DOHH2 (cell line): Measurements from ENCODE around the gene DCAF5.

ENCODE experiments used
- CTCF ChIP-seq: fragments of 200-600 bp; sonication (generic); IDR thresholded peaks from one replicate; pipeline ENCODE4 v1.5.1; 2014; ENCODE audit warnings: antibody characterized with exemption, mild to moderate bottlenecking, low read depth, low read length; ENCODE audit not compliant: poor library complexity, severe bottlenecking
- EZH2phosphoT487 ChIP-seq: fragments of 200-600 bp; sonication (generic); IDR thresholded peaks from 2 replicates; pipeline ENCODE4 v1.6.1; 2017; ENCODE audit warnings: borderline replicate concordance, mild to moderate bottlenecking, antibody characterized with exemption, low read length, moderate library complexity, mixed read lengths

GRCh38 chr14:69047255-69047654, 105.7 kb downstream of the DCAF5 start:
- TF ChIP-seq CTCF, result no peak
- no peak for TF ChIP-seq EZH2phosphoT487
